T-helper 9 cell (primary cell): Measurements from ENCODE around the gene DDAH1.

Source experiments
- DNase-seq: peaks from one replicate; pipeline ENCODE4 v3.0.0-alpha.2; 2020

Gene DDAH1

GRCh38 chr1:85323770-85324169 lies 141.2 kb downstream of the DDAH1 start:
- no peak for DNase-seq

GRCh38 chr1:85322655-85323054 lies 142.3 kb downstream of the DDAH1 start:
- no peak for DNase-seq

- DNase-seq = no peak
These were observed 143.6 kb downstream of the DDAH1 start for GRCh38 chr1:85321237-85321964.

GRCh38 chr1:85320371-85321131 lies 144.4 kb downstream of the DDAH1 start:
- no peak for DNase-seq

GRCh38 chr1:85319931-85320330 lies 145.0 kb downstream of the DDAH1 start:
- DNase-seq = no peak

GRCh38 chr1:85319491-85319890 lies 145.5 kb downstream of the DDAH1 start:
- no peak for DNase-seq

GRCh38 chr1:85318217-85318616 lies 146.7 kb downstream of the DDAH1 start:
- no peak for DNase-seq

- no peak for DNase-seq
These were observed 147.4 kb downstream of the DDAH1 start for GRCh38 chr1:85317560-85317959.

- DNase-seq = no peak
These were observed 148.6 kb downstream of the DDAH1 start for GRCh38 chr1:85316321-85316720.

- DNase-seq = no peak
These were observed 149.2 kb downstream of the DDAH1 start for GRCh38 chr1:85315789-85316188.

GRCh38 chr1:85314726-85315125 lies 150.2 kb downstream of the DDAH1 start:
- DNase-seq = no peak

GRCh38 chr1:85313888-85314696 lies 150.9 kb downstream of the DDAH1 start:
- DNase-seq = no peak

- no peak for DNase-seq
These were observed 153.1 kb downstream of the DDAH1 start for GRCh38 chr1:85311818-85312217.

GRCh38 chr1:85308833-85309350 lies 156.1 kb downstream of the DDAH1 start:
- no peak for DNase-seq

- DNase-seq = peak; percentile 36
These were observed 156.7 kb downstream of the DDAH1 start for GRCh38 chr1:85307987-85308832.

GRCh38 chr1:85306236-85306635 lies 158.7 kb downstream of the DDAH1 start:
- no peak for DNase-seq

GRCh38 chr1:85303440-85304162 lies 161.4 kb downstream of the DDAH1 start:
- DNase-seq = no peak

GRCh38 chr1:85300140-85300539 lies 164.8 kb downstream of the DDAH1 start:
- no peak for DNase-seq

GRCh38 chr1:85297855-85298629 lies 166.9 kb downstream of the DDAH1 start:
- DNase-seq = peak; percentile 37

- DNase-seq = no peak
These were observed 167.5 kb downstream of the DDAH1 start for GRCh38 chr1:85297538-85297854.

GRCh38 chr1:85296980-85297379 lies 168.0 kb downstream of the DDAH1 start:
- no peak for DNase-seq
